ENCODE data around the gene CALML3.

- no peak for TF ChIP-seq POLR2A (IDR thresholded peaks at IDR 0.05)
- TF ChIP-seq CTCF (IDR thresholded peaks at IDR 0.05) = no peak
- TF ChIP-seq EP300 (IDR thresholded peaks at IDR 0.05) = no peak
These were observed 21.3 kb downstream of the CALML3 start for GRCh38 chr10:5545778-5546710.

Measured in stomach (tissue), 4 donors.